HG02870 (cell line): Measurements from ENCODE around the gene KIF3B.
"Not testable (repeated sequence)": the region's sequence is repeated elsewhere in the genome, so short reads cannot be mapped to it uniquely, and the experiment has no call there.

Experiments
- ATAC-seq: cut with Tn5 transposase; IDR thresholded peaks from one replicate; pipeline ENCODE4 v1.9.1; 2021; ENCODE audit warnings: mild to moderate bottlenecking, moderate library complexity; ENCODE audit not compliant: unreplicated experiment

KIF3B gene

GRCh38 chr20:32291166-32291565 is 13.7 kb downstream of the KIF3B start:
- ATAC-seq = no peak

GRCh38 chr20:32292548-32292947 is 15.1 kb downstream of the KIF3B start:
- no peak for ATAC-seq

GRCh38 chr20:32294071-32294470 is 16.6 kb downstream of the KIF3B start:
- ATAC-seq = no peak

GRCh38 chr20:32296412-32296811 is 19.0 kb downstream of the KIF3B start:
- no peak for ATAC-seq

GRCh38 chr20:32296819-32297420 is 19.5 kb downstream of the KIF3B start:
- ATAC-seq = no peak

GRCh38 chr20:32297439-32297838 is 20.0 kb downstream of the KIF3B start:
- ATAC-seq = no peak

- no peak for ATAC-seq
Observed at GRCh38 chr20:32300647-32301046, 23.2 kb downstream of the KIF3B start.

GRCh38 chr20:32301719-32302506 is 24.5 kb downstream of the KIF3B start:
- ATAC-seq = no peak

GRCh38 chr20:32302507-32302872 is 25.0 kb downstream of the KIF3B start:
- ATAC-seq = no peak

GRCh38 chr20:32304131-32304746 is 26.8 kb downstream of the KIF3B start:
- no peak for ATAC-seq

- no peak for ATAC-seq
Observed at GRCh38 chr20:32312718-32313424, 35.4 kb downstream of the KIF3B start.

GRCh38 chr20:32314768-32315167 is 37.3 kb downstream of the KIF3B start:
- no peak for ATAC-seq

GRCh38 chr20:32315399-32315798 is 37.9 kb downstream of the KIF3B start:
- ATAC-seq = no peak

GRCh38 chr20:32315891-32316290 is 38.4 kb downstream of the KIF3B start:
- no peak for ATAC-seq

GRCh38 chr20:32316667-32317066 is 39.2 kb downstream of the KIF3B start:
- ATAC-seq = no peak

- ATAC-seq = no peak
Observed at GRCh38 chr20:32319100-32319499, 41.6 kb downstream of the KIF3B start.

GRCh38 chr20:32320305-32320704 is 42.9 kb downstream of the KIF3B start:
- ATAC-seq = no peak

GRCh38 chr20:32321390-32321789 is 43.9 kb downstream of the KIF3B start:
- no peak for ATAC-seq

- ATAC-seq = not testable (repeated sequence)
Observed at GRCh38 chr20:32322260-32322659, 44.8 kb downstream of the KIF3B start.

- not testable (repeated sequence) for ATAC-seq
Observed at GRCh38 chr20:32323761-32324160, 46.3 kb downstream of the KIF3B start.

- ATAC-seq = no peak
Observed at GRCh38 chr20:32325706-32326503, 48.5 kb downstream of the KIF3B start.
